GM12878 (cell line): ENCODE results near the gene SERPINA6. TPM values are rescaled to one million over a fixed set of nuclear protein-coding genes. Genes with fewer than 3 reads are reported as not detected.
A peak's percentile ranks its signal among the peaks of the same experiment; 100 is the strongest.

ENCODE experiments used
- ATAC-seq: fragments of 200-7000 bp; cut with Tn5 transposase; 3 replicates; pipeline ENCODE4 v1.9.1; 2020; ENCODE audit warnings: mild to moderate bottlenecking, moderate library complexity
- BruUV-seq: library from RNA; stranded (reverse); fragments of 400-500 nt; replicated peaks from 2 replicates; lab custom pipeline; 2021; lab: Mats Ljungman, UMichigan
- CTCF ChIA-PET: fragments of 300-600 bp; sonication (Branson Sonifier 250); formaldehyde crosslinking; extraction: SDS; loops from one replicate; lab custom pipeline; 2021; ENCODE audit warnings: inconsistent platforms; lab: Yijun Ruan, JAX
- POLR2A ChIA-PET: fragments of 350-600 bp; formaldehyde crosslinking; extraction: SDS; loops from one replicate; lab custom pipeline; 2021; ENCODE audit warnings: inconsistent platforms; lab: Charles Lee
- RAD21 ChIA-PET: fragments of 300-600 bp; sonication (Branson Sonifier 250); formaldehyde crosslinking; loops from one replicate; lab custom pipeline; 2023; ENCODE audit warnings: antibody characterized with exemption; ENCODE audit not compliant: unreplicated experiment; lab: Charles Lee
- SMC1A ChIA-PET: fragments of 300-600 bp; sonication (Branson Sonifier 250); formaldehyde crosslinking; loops from one replicate; lab custom pipeline; 2023; ENCODE audit not compliant: unreplicated experiment, uncharacterized antibody; lab: Charles Lee
- DNase-seq: peaks from one replicate; pipeline ENCODE4 v3.0.0-alpha.2; 2011; ENCODE audit warnings: low read depth, low spot score
- FAIRE-seq: peaks from 3 replicates; lab custom pipeline; 2011; peaks lifted over from hg19 to GRCh38; lab: Jason Lieb, UNC
- H2AFZ ChIP-seq: 2 replicates; pipeline ENCODE4 v1.6.0; 2011; ENCODE audit warnings: low read depth, low read length, control low read depth; ENCODE audit not compliant: control insufficient read depth
- H3K27ac ChIP-seq: 2 replicates; pipeline ENCODE4 v1.5.1; 2011; ENCODE audit warnings: control low read depth; ENCODE audit not compliant: control insufficient read depth, insufficient read depth
- H3K27me3 ChIP-seq, 2 experiments: replicated peaks in 1 of 2; 2 replicates each; pipeline versions ENCODE4 v1.6.0 to v1.6.1; 2011; ENCODE audit warnings: low read length in 1 of 2; ENCODE audit not compliant: control insufficient read depth in 2 of 2, insufficient read depth in 2 of 2
- H3K36me3 ChIP-seq, 2 experiments: 2 replicates each; pipeline ENCODE4 v1.5.1; 2011; ENCODE audit warnings: low read length in 1 of 2; ENCODE audit not compliant: control insufficient read depth in 2 of 2, insufficient read depth in 2 of 2
- H3K4me1 ChIP-seq: 2 replicates; pipeline ENCODE4 v1.6.1; 2011; ENCODE audit warnings: mild to moderate bottlenecking, low read length, moderate library complexity, mixed read lengths; ENCODE audit not compliant: control insufficient read depth, insufficient read depth
- H3K4me2 ChIP-seq: 2 replicates; pipeline ENCODE4 v1.6.0; 2011; ENCODE audit warnings: control low read depth; ENCODE audit not compliant: control insufficient read depth, insufficient read depth
- H3K4me3 ChIP-seq: fragments of 200-600 bp; sonication (generic); 2 replicates; pipeline ENCODE4 v1.5.1; 2016
- H3K79me2 ChIP-seq: 2 replicates; pipeline ENCODE4 v1.6.0; 2011; ENCODE audit warnings: low read length; ENCODE audit not compliant: control insufficient read depth, insufficient read depth
- H3K9ac ChIP-seq: 2 replicates; pipeline ENCODE4 v1.8.0; 2011; ENCODE audit warnings: low read length, control low read depth, mixed read lengths; ENCODE audit not compliant: control insufficient read depth, insufficient read depth
- H3K9me3 ChIP-seq: replicated peaks from 3 replicates; pipeline ENCODE4 v1.5.1; 2011; ENCODE audit warnings: mild to moderate bottlenecking, low read length; ENCODE audit not compliant: control insufficient read depth, insufficient read depth
- H4K20me1 ChIP-seq: 2 replicates; pipeline ENCODE4 v1.6.0; 2011; ENCODE audit not compliant: control insufficient read depth, insufficient read depth
- CBFB ChIP-seq: IDR thresholded peaks from 2 replicates; pipeline ENCODE4 v1.6.1; 2016; ENCODE audit warnings: antibody characterized with exemption, low read depth
- DPF2 ChIP-seq: fragments of 450-650 bp; IDR thresholded peaks from 2 replicates; pipeline ENCODE4 v1.6.1; 2017; ENCODE audit warnings: mild to moderate bottlenecking
- ZBED1 ChIP-seq: IDR thresholded peaks from 2 replicates; pipeline ENCODE4 v1.6.1; 2016; ENCODE audit warnings: borderline replicate concordance
- ZBTB40 ChIP-seq: fragments of 450-650 bp; IDR thresholded peaks from 2 replicates; pipeline ENCODE4 v1.6.1; 2016; ENCODE audit warnings: mild to moderate bottlenecking, moderate library complexity, borderline replicate concordance
- WGBS: methylation state at CpG from one replicate; pipeline ENCODE4 v1.1.6; 2016; ENCODE audit warnings: low lambda C conversion rate; ENCODE audit not compliant: insufficient replicate concordance, insufficient coverage; ENCODE audit errors: missing lambda C conversion rate; 5-methylcytosine and 5-hydroxymethylcytosine counted together
- in situ Hi-C: fragments of 300-500 bp; cut with MboI; formaldehyde crosslinking; loops from 9 replicates; pipeline ENCODE4 v1.14.3; 2018; ENCODE audit warnings: mixed read lengths
- intact Hi-C: fragments of 100-400 bp; cut with micrococcal nuclease; formaldehyde crosslinking; loops from one replicate; pipeline ENCODE4 v1.14.2; 2022; ENCODE audit not compliant: unreplicated experiment
- polyA plus RNA-seq, 11 experiments: library from polyadenylated mRNA; depleted of rRNA in 4 of 11; unstranded in 6 of 11; stranded (reverse) in 5 of 11; fragments of >200 nt; fragmentation: Nextera tagmentation in 4 of 11; fragmentation: Illumina TruSeq in 1 of 11; extraction: Ambion mirVana in 4 of 11; extraction: Trizol in 1 of 11; gene quantifications; 1 replicate in 1 of 11; 2 replicates in 10 of 11; pipeline versions ENCODE4 v1.2.1 to v1.2.3, GENCODE V29; 2011 to 2016; ENCODE audit warnings: inconsistent platforms in 2 of 11, missing spikeins in 2 of 11, low read depth in 1 of 11
- total RNA-seq, 4 experiments: library from RNA; depleted of rRNA in 3 of 4; stranded (reverse); fragments of >200 nt in 3 of 4; fragmentation: Illumina TruSeq in 1 of 4; extraction: Trizol in 1 of 4; gene quantifications; 2 replicates each; pipeline versions ENCODE4 v1.2.1 to v1.2.3, GENCODE V29; 2013 to 2021

Gene SERPINA6
- total and polyA plus RNA-seq, 10 of the 15 experiments (the other 5 are each of a cell fraction or from before 2014, with no cell fraction given) = 0.11 to 0.27 (median 0.23) TPM; not detected in 7

GRCh38 chr14:94364964-94365363, 41.8 kb upstream of the SERPINA6 start:
- Histone ChIP-seq H3K9me3 (no peaks in the 10 kb centered on the region), H3K9ac (no peak overlapping the region), H3K27me3 (no peaks in the 10 kb centered on the region), H3K79me2 (no peaks in the 10 kb centered on the region), H3K36me3 (no peaks in the 10 kb centered on the region), H3K27ac (no peak overlapping the region), H2AFZ (no peak overlapping the region), H4K20me1 (no peaks in the 10 kb centered on the region), H3K4me1 (no peaks in the 10 kb centered on the region), H3K4me2 (no peak overlapping the region), H3K4me3 (no peak overlapping the region)
- POLR2A ChIA-PET = no interaction called here
- ATAC-seq (peak; percentile 21; the same call in 2 of the 3 replicates), FAIRE-seq (no peak), DNase-seq (no peak)
- RAD21 ChIA-PET = no interaction called here
- CTCF ChIA-PET = no interaction called here
- SMC1A ChIA-PET = no interaction called here
- BruUV-seq = no TSS peak
- in situ Hi-C loops (no loop called here), intact Hi-C loops (loop anchor here (1.0 kb wide), 1 partner anchor 15 kb away; no protein-coding TSS in a partner anchor)
- TF ChIP-seq DPF2 (no peak), ZBED1 (no peak), ZBTB40 (no peak), CBFB (no peak)
- 42% methylated on average over 5 of the region's 5 CpGs for WGBS
